Right hindlimb (tissue), 1 donor: Measurements from ENCODE around the gene NYNRIN.

ENCODE experiments used
- DNase-seq: peaks from one replicate; pipeline ENCODE4 v3.0.0-alpha.2; 2018

Gene NYNRIN

GRCh38 chr14:24463017-24463883, 64.4 kb downstream of the NYNRIN start:
- DNase-seq = no peak

- DNase-seq = no peak
These were observed 65.3 kb downstream of the NYNRIN start for GRCh38 chr14:24463884-24464785.

- no peak for DNase-seq
These were observed 66.6 kb downstream of the NYNRIN start for GRCh38 chr14:24465368-24465767.

GRCh38 chr14:24465805-24466204, 67.0 kb downstream of the NYNRIN start:
- no peak for DNase-seq
